NB4 (cell line): Measurements from ENCODE around the gene SPECC1L.

Source experiments
- DNase-seq: peaks from one replicate; pipeline ENCODE4 v3.0.0; 2010; ENCODE audit warnings: low read depth
- H3K4me3 ChIP-seq: one replicate; pipeline ENCODE4 v1.5.1; 2011; ENCODE audit warnings: mild to moderate bottlenecking, low read depth, low read length, moderate library complexity
- CTCF ChIP-seq: IDR thresholded peaks from one replicate; pipeline ENCODE4 v1.5.1; 2012; ENCODE audit warnings: low read depth, low read length
- MAX ChIP-seq: IDR thresholded peaks from 2 replicates; pipeline ENCODE4 v1.6.1; 2011; ENCODE audit warnings: low read depth, low read length
- MYC ChIP-seq: IDR thresholded peaks from 2 replicates; pipeline ENCODE4 v1.6.1; 2011; ENCODE audit warnings: low read depth, low read length
- POLR2A ChIP-seq: IDR thresholded peaks from 2 replicates; pipeline ENCODE4 v1.6.1; 2011; ENCODE audit warnings: mild to moderate bottlenecking; ENCODE audit not compliant: insufficient read length; ENCODE audit errors: extremely low read depth

SPECC1L gene

DNA sequence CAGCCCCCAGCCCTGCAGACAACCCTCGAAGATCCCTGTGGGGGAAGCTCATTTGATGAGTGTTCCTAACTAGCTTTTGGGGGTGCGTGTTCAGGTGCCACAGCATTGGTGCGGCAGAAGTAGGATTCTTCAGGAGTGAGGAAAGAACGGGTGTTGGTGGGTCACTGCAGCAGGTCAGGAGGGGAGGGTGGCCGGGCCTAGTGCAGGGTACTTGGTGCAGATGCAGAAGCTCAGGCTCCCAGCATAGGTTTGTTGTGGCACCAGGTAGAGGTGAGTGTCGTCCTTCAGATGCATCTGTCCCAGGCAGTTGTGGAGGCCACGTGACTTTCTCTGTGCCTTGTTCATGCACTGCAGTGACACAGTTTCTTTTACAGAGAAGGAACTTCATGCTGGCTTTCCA lies 141.6 kb downstream of the SPECC1L start:
- no peak for DNase-seq
- no peak for TF ChIP-seq POLR2A
- TF ChIP-seq CTCF = no peak
- no peak for TF ChIP-seq MYC
- no peak for TF ChIP-seq MAX
- no peak overlapping the region for H3K4me3 ChIP-seq

- no peak for DNase-seq
- TF ChIP-seq CTCF (no peak), MYC (no peak), POLR2A (no peak), MAX (no peak)
Observed at GRCh38 chr22:24413271-24413670, 142.6 kb downstream of the SPECC1L start.

DNA sequence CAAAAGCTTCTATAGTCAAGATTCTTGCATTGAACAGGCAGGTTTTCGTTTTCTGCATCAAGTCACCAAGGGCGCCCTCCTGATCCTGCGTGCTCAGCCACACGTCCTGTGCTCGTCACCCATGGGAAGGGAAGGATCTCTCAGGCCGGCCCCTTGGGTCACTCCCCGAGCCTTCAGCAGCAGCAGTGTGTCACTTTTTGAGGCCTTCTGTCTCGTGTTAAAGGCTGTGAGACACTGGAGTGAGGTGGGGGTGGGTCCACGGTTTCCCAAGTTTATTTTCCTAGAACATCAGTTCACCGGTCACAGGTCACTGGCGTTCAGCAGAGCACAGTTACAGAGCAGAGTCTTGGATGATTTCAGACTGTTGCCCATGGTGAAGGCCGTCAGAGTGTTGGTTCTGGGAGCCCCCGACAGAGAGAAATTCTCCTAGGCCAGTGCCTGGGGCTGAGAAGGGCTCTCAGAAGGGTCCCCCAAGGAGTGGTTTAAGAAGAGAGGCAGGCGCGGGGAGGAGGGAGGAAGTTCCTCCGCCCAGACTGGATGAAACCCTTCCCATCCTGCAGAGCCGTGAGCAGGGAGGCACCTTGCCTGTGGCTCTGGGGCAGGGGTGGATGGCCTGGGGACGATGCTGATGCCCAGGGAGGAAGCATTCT lies 143.2 kb downstream of the SPECC1L start:
- TF ChIP-seq MYC (no peak), CTCF (no peak), POLR2A (no peak), MAX (no peak)
- no peak overlapping the region for H3K4me3 ChIP-seq
- DNase-seq = no peak

More at GRCh38 chr22:24413271-24413670, 142.6 kb downstream of the SPECC1L start:
- H3K4me3 ChIP-seq = no peak overlapping the region

GRCh38 chr22:24414523-24414922 lies 143.9 kb downstream of the SPECC1L start:
- H3K4me3 ChIP-seq = no peak overlapping the region
- no peak for TF ChIP-seq MAX
- TF ChIP-seq POLR2A = no peak
- no peak for TF ChIP-seq CTCF
- TF ChIP-seq MYC = no peak
- no peak for DNase-seq

DNA sequence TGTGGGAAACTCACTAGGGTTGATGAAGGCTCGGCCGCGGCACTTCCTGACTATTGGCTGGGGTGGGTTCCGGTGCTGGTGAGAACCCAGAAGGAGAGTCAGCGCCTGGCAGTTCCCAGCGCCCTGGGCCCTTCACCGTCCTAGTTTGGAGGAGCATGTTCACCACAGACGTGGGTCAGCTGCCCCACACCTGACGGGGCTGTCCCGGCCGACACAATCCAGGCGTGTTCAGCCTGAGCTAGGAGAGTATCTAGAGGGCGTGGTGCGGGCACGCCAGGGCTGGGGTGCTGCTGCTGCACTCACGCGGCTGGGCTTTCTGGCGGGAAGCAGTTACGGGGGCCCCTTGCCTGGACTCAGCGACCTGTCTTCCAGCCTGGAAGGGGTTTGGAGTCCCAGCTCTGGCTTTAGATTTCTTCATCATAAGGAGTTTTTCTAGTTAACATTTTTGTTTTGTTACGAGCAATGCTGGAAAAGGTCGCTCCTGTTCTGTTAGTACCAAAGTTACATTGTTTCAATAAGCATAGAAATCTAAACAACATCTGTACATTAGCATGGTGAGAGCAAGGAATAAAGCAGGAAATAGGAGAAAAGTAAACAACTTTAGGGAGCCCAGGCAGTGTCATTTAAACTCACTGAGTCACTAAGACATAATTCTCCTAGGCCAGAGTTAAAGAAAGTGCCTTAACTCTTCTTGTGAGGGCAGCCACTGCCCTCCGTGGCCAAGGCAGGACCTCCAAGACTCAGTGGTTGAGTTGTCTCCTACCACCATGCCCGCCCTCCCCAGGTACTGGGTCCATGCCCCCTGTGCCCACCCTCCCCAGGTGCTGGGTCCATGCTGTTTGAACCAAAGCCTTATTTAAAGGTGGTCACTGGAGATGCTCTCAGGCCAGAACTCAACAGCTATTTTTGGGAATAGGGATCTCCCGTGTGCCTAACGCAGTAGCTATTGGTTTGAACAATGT lies 144.6 kb downstream of the SPECC1L start:
- DNase-seq = no peak
- TF ChIP-seq CTCF = no peak
- TF ChIP-seq MAX = no peak
- TF ChIP-seq POLR2A = no peak
- no peak for TF ChIP-seq MYC
- no peak overlapping the region for H3K4me3 ChIP-seq
